Cardiac septum (tissue), 1 donor: ENCODE data around the gene DLGAP4. TPM values are rescaled to one million over a fixed set of nuclear protein-coding genes. Genes with fewer than 3 reads are reported as not detected.

Source experiments
- total RNA-seq: library from RNA; stranded (reverse); fragmentation: NEBNext Ultra II Directional; extraction: Animal tissue kit (Norgen Biotek cat#: 25700); gene quantifications from one replicate; pipeline ENCODE4 v1.2.1, GENCODE V29; 2021
- donor health status: DM: no; HTN: no; CAD: no.

DLGAP4 gene
- total RNA-seq, 1 donor from 2014 or later: 95.2 TPM

Other genes starting within 250 kb of the DLGAP4 start
- gene EPB41L1, start 151.6 kb upstream of the DLGAP4 start, total RNA-seq: 21.8 TPM
- 14.7 TPM for gene AAR2, start 69.9 kb upstream of the DLGAP4 start, total RNA-seq
- 2,307 TPM for gene MYL9, start 235.2 kb downstream of the DLGAP4 start, total RNA-seq